Measurements from ENCODE around the gene PRKG2. TPM values are rescaled to one million over a fixed set of nuclear protein-coding genes. Genes with fewer than 3 reads are reported as not detected.
A peak's percentile ranks its signal among the peaks of the same experiment; 100 is the strongest.

PRKG2 gene
- total RNA-seq, 1 donor from 2014 or later: 0.72 TPM

GRCh38 chr4:81217779-81218178, 2.8 kb upstream of the PRKG2 start:
- H3K36me3 Mint-ChIP-seq (ENCODE audit: low read depth, unreplicated experiment): no peaks in the 10 kb centered on the region
- peaks cover 17% of the 10 kb centered on the region for H3K27me3 Mint-ChIP-seq (ENCODE audit: unreplicated experiment)
- H3K4me1 Mint-ChIP-seq (ENCODE audit: unreplicated experiment): peaks cover 12% of the 10 kb centered on the region
- H3K27ac Mint-ChIP-seq (ENCODE audit: unreplicated experiment): no peak overlapping the region
- H3K9me3 Mint-ChIP-seq (ENCODE audit: unreplicated experiment): no peaks in the 10 kb centered on the region
- no peak overlapping the region for H3K4me3 Mint-ChIP-seq (ENCODE audit: unreplicated experiment)
- TF ChIP-seq, protein P1, sequence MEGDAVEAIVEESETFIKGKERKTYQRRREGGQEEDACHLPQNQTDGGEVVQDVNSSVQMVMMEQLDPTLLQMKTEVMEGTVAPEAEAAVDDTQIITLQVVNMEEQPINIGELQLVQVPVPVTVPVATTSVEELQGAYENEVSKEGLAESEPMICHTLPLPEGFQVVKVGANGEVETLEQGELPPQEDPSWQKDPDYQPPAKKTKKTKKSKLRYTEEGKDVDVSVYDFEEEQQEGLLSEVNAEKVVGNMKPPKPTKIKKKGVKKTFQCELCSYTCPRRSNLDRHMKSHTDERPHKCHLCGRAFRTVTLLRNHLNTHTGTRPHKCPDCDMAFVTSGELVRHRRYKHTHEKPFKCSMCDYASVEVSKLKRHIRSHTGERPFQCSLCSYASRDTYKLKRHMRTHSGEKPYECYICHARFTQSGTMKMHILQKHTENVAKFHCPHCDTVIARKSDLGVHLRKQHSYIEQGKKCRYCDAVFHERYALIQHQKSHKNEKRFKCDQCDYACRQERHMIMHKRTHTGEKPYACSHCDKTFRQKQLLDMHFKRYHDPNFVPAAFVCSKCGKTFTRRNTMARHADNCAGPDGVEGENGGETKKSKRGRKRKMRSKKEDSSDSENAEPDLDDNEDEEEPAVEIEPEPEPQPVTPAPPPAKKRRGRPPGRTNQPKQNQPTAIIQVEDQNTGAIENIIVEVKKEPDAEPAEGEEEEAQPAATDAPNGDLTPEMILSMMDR (IDR thresholded peaks at IDR 0.05; ENCODE audit: unreplicated experiment): no peak
- no peak for DNase-seq (ENCODE audit: low spot score)

- DNase-seq (ENCODE audit: low spot score): no peak
- no peaks in the 10 kb centered on the region for H3K36me3 Mint-ChIP-seq (ENCODE audit: low read depth, unreplicated experiment)
- TF ChIP-seq, protein P1 (IDR thresholded peaks at IDR 0.05; ENCODE audit: unreplicated experiment): no peak
- peak overlapping the region; percentile 50 for H3K4me3 Mint-ChIP-seq (ENCODE audit: unreplicated experiment)
- no peaks in the 10 kb centered on the region for H3K9me3 Mint-ChIP-seq (ENCODE audit: unreplicated experiment)
- H3K27me3 Mint-ChIP-seq (ENCODE audit: unreplicated experiment): peaks cover 17% of the 10 kb centered on the region
- H3K27ac Mint-ChIP-seq (ENCODE audit: unreplicated experiment): no peak overlapping the region
- peaks cover 9% of the 10 kb centered on the region for H3K4me1 Mint-ChIP-seq (ENCODE audit: unreplicated experiment)
These were observed 909 bp upstream of the PRKG2 start for GRCh38 chr4:81215931-81216330.

DNA sequence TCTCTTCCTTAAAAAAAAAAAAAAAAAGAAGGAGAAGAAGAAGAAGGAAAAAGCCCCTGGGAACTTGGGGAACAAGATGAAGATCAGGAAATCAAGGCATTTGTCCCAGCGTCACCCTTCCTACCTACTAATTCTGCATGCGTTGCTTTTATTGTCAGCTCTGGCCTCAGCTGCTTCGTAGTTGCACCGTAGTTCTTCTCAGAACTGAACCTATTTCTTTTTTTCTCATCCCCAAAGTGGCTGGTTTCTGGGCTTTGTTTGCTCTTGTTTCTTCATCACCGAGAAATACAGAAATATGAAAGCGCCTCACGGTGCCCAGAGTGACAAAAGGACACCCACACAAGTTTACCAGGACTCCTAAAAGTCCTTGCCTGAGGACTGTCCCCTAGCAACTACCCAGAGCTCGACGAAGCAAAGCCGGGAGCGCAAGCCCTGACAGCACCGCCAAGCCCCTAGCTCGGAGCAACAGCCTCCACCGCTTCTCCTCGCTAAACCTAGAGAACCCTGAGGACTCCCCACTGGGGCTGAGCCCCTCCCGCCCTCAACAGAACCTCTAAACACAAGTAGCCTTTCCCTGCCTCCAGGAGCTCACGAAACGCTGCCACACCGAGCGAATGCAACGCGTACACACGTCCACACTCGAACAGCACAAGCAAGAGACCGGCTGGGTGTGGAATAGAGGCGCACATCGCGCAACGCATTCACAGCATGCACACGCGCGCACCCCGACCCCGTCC, 710 bp downstream of the PRKG2 start:
- TF ChIP-seq, protein P1 (IDR thresholded peaks at IDR 0.05; ENCODE audit: unreplicated experiment): no peak
- Mint-ChIP-seq H3K36me3 (ENCODE audit: low read depth, unreplicated experiment) (no peaks in the 10 kb centered on the region), H3K9me3 (ENCODE audit: unreplicated experiment) (no peaks in the 10 kb centered on the region), H3K4me3 (ENCODE audit: unreplicated experiment) (peak overlapping the region; percentile 80), H3K27me3 (ENCODE audit: unreplicated experiment) (peaks cover 17% of the 10 kb centered on the region), H3K4me1 (ENCODE audit: unreplicated experiment) (peaks cover 9% of the 10 kb centered on the region), H3K27ac (ENCODE audit: unreplicated experiment) (no peak overlapping the region)
- DNase-seq (ENCODE audit: low spot score): no peak

- H3K9me3 Mint-ChIP-seq (ENCODE audit: unreplicated experiment): no peaks in the 10 kb centered on the region
- H3K4me3 Mint-ChIP-seq (ENCODE audit: unreplicated experiment): no peak overlapping the region
- no peaks in the 10 kb centered on the region for H3K36me3 Mint-ChIP-seq (ENCODE audit: low read depth, unreplicated experiment)
- DNase-seq (ENCODE audit: low spot score): no peak
- peaks cover 17% of the 10 kb centered on the region for H3K27me3 Mint-ChIP-seq (ENCODE audit: unreplicated experiment)
- H3K27ac Mint-ChIP-seq (ENCODE audit: unreplicated experiment): no peak overlapping the region
- H3K4me1 Mint-ChIP-seq (ENCODE audit: unreplicated experiment): peaks cover 9% of the 10 kb centered on the region
- TF ChIP-seq, protein P1 (IDR thresholded peaks at IDR 0.05; ENCODE audit: unreplicated experiment): no peak
These were observed 1.4 kb downstream of the PRKG2 start for GRCh38 chr4:81213671-81214070.

GRCh38 chr4:81211956-81212355, 3.1 kb downstream of the PRKG2 start:
- TF ChIP-seq, protein P1 (IDR thresholded peaks at IDR 0.05; ENCODE audit: unreplicated experiment): no peak
- peaks cover 14% of the 10 kb centered on the region for H3K27me3 Mint-ChIP-seq (ENCODE audit: unreplicated experiment)
- H3K9me3 Mint-ChIP-seq (ENCODE audit: unreplicated experiment): no peaks in the 10 kb centered on the region
- no peak overlapping the region for H3K27ac Mint-ChIP-seq (ENCODE audit: unreplicated experiment)
- H3K4me3 Mint-ChIP-seq (ENCODE audit: unreplicated experiment): no peak overlapping the region
- DNase-seq (ENCODE audit: low spot score): no peak
- H3K36me3 Mint-ChIP-seq (ENCODE audit: low read depth, unreplicated experiment): no peaks in the 10 kb centered on the region
- H3K4me1 Mint-ChIP-seq (ENCODE audit: unreplicated experiment): peaks cover 9% of the 10 kb centered on the region
